ENCODE measurements around the gene ACTN1.

- TF ChIP-seq, protein P1, sequence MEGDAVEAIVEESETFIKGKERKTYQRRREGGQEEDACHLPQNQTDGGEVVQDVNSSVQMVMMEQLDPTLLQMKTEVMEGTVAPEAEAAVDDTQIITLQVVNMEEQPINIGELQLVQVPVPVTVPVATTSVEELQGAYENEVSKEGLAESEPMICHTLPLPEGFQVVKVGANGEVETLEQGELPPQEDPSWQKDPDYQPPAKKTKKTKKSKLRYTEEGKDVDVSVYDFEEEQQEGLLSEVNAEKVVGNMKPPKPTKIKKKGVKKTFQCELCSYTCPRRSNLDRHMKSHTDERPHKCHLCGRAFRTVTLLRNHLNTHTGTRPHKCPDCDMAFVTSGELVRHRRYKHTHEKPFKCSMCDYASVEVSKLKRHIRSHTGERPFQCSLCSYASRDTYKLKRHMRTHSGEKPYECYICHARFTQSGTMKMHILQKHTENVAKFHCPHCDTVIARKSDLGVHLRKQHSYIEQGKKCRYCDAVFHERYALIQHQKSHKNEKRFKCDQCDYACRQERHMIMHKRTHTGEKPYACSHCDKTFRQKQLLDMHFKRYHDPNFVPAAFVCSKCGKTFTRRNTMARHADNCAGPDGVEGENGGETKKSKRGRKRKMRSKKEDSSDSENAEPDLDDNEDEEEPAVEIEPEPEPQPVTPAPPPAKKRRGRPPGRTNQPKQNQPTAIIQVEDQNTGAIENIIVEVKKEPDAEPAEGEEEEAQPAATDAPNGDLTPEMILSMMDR (IDR thresholded peaks at IDR 0.05; ENCODE audit: control extremely low read depth in 1 of 3, insufficient read depth in 1 of 3, low read depth in 1 of 3, low read length in 3 of 3), result no peak
- no peak for TF ChIP-seq POLR2AphosphoS5 (IDR thresholded peaks at IDR 0.05; ENCODE audit: low read depth, low read length)
- TF ChIP-seq CTBP2 (IDR thresholded peaks at IDR 0.05; ENCODE audit: borderline replicate concordance, insufficient read depth, insufficient read length, low read length), result no peak
- no peak for TF ChIP-seq YY1 (IDR thresholded peaks at IDR 0.05; ENCODE audit: low read depth, low read length)
- no peak for TF ChIP-seq CREB1 (IDR thresholded peaks at IDR 0.05)
- no peak for TF ChIP-seq POLR2A (IDR thresholded peaks at IDR 0.05; ENCODE audit: control extremely low read depth in 1 of 2, low read depth in 2 of 2, low read length in 2 of 2)
Measured at GRCh38 chr14:68897559-68898155, 81.4 kb downstream of the ACTN1 start.

Data from H1 (cell line).